HEK293 (cell line): ENCODE data around the gene GMDS.

Experiments used
- CTCF ChIA-PET: fragments of 350-600 bp; formaldehyde crosslinking; extraction: SDS; loops from one replicate; lab custom pipeline; 2021; ENCODE audit warnings: antibody characterized with exemption; lab: Yijun Ruan, JAX
- POLR2A ChIA-PET: fragments of 300-600 bp; formaldehyde crosslinking; extraction: SDS; loops from one replicate; lab custom pipeline; 2020; ENCODE audit warnings: antibody characterized with exemption, inconsistent platforms; lab: Yijun Ruan, JAX
- H3K27ac ChIP-seq: fragments of 200-500 bp; sonication (Bioruptor generic); 2 replicates; pipeline ENCODE4 v1.5.1; 2014; ENCODE audit warnings: low read depth, low read length, control low read depth, inconsistent platforms; ENCODE audit errors: extremely low read depth
- H3K36me3 ChIP-seq, 2 experiments: fragments of 200-500 bp in 1 of 2; sonication (Bioruptor generic) in 1 of 2; 1 replicate in 1 of 2; 2 replicates in 1 of 2; pipeline ENCODE4 v1.5.1; 2014 to 2017; ENCODE audit warnings: inconsistent platforms in 2 of 2, low read length in 2 of 2; ENCODE audit not compliant: control insufficient read depth in 2 of 2, insufficient read depth in 1 of 2
- H3K4me1 ChIP-seq: fragments of 200-500 bp; sonication (Bioruptor generic); 2 replicates; pipeline ENCODE4 v1.5.1; 2014; ENCODE audit warnings: mild to moderate bottlenecking, low read length, inconsistent platforms; ENCODE audit not compliant: control insufficient read depth, insufficient read depth
- H3K4me3 ChIP-seq: 2 replicates; pipeline ENCODE4 v1.5.1; 2011; ENCODE audit warnings: low read depth, mild to moderate bottlenecking, control low read depth, low read length, moderate library complexity
- H3K9me3 ChIP-seq: fragments of 200-500 bp; sonication (Bioruptor generic); 2 replicates; pipeline ENCODE4 v1.5.1; 2014; ENCODE audit warnings: low read depth, low read length, inconsistent platforms; ENCODE audit not compliant: control insufficient read depth, insufficient read depth
- ELK4 ChIP-seq: IDR thresholded peaks from 2 replicates; pipeline ENCODE4 v1.6.1; 2011; ENCODE audit warnings: mild to moderate bottlenecking, low read depth, low read length, borderline replicate concordance
- GLIS1 ChIP-seq: fragments of 450-650 bp; formaldehyde crosslinking; IDR thresholded peaks from 2 replicates; pipeline ENCODE4 v1.5.1; 2016; ENCODE audit warnings: missing biosample characterization, missing genetic modification characterization
- HOXD13 ChIP-seq: sonication (generic); formaldehyde crosslinking; IDR thresholded peaks from 2 replicates; pipeline ENCODE4 v1.8.0; 2022; ENCODE audit warnings: missing genetic modification reagents, borderline replicate concordance
- KLF17 ChIP-seq: fragments of 450-650 bp; formaldehyde crosslinking; IDR thresholded peaks from 2 replicates; pipeline ENCODE4 v1.5.1; 2016; ENCODE audit warnings: missing biosample characterization, missing genetic modification characterization
- KLF8 ChIP-seq: fragments of 450-650 bp; formaldehyde crosslinking; IDR thresholded peaks from 2 replicates; pipeline ENCODE4 v1.5.1; 2016; ENCODE audit warnings: missing biosample characterization, missing genetic modification characterization
- REST ChIP-seq: fragments of 450-650 bp; formaldehyde crosslinking; IDR thresholded peaks from 2 replicates; pipeline ENCODE4 v1.5.1; 2016; ENCODE audit warnings: missing biosample characterization, missing genetic modification characterization
- SCRT2 ChIP-seq: fragments of 450-650 bp; formaldehyde crosslinking; IDR thresholded peaks from 2 replicates; pipeline ENCODE4 v1.5.1; 2016; ENCODE audit warnings: missing biosample characterization, missing genetic modification characterization
- SETDB1 ChIP-seq: IDR thresholded peaks from one replicate; pipeline ENCODE4 v1.6.1; 2017; ENCODE audit warnings: mild to moderate bottlenecking, low read length, moderate library complexity, mixed read lengths; ENCODE audit not compliant: insufficient read length
- WT1 ChIP-seq: fragments of 450-650 bp; formaldehyde crosslinking; IDR thresholded peaks from 2 replicates; pipeline ENCODE4 v1.5.1; 2016; ENCODE audit warnings: missing biosample characterization, missing genetic modification characterization
- ZBTB6 ChIP-seq: fragments of 450-650 bp; formaldehyde crosslinking; IDR thresholded peaks from 2 replicates; pipeline ENCODE4 v1.5.1; 2017; ENCODE audit warnings: missing biosample characterization, missing genetic modification characterization
- ZIC2 ChIP-seq: fragments of 450-650 bp; formaldehyde crosslinking; IDR thresholded peaks from 2 replicates; pipeline ENCODE4 v1.5.1; 2016; ENCODE audit warnings: missing biosample characterization, missing genetic modification characterization
- ZNF211 ChIP-seq: fragments of 450-650 bp; formaldehyde crosslinking; IDR thresholded peaks from 2 replicates; pipeline ENCODE4 v1.5.1; 2016; ENCODE audit warnings: low read depth, missing biosample characterization, missing genetic modification characterization
- ZNF37A ChIP-seq: fragments of 450-650 bp; IDR thresholded peaks from 2 replicates; pipeline ENCODE4 v1.5.1; 2018; ENCODE audit warnings: missing biosample characterization, missing genetic modification characterization
- ZNF426 ChIP-seq: fragments of 450-650 bp; formaldehyde crosslinking; IDR thresholded peaks from 2 replicates; pipeline ENCODE4 v1.5.1; 2017; ENCODE audit warnings: missing biosample characterization, missing genetic modification characterization, mild to moderate bottlenecking, inconsistent platforms, moderate library complexity
- ZNF449 ChIP-seq: fragments of 450-650 bp; formaldehyde crosslinking; IDR thresholded peaks from 2 replicates; pipeline ENCODE4 v1.5.1; 2017; ENCODE audit warnings: missing biosample characterization, mild to moderate bottlenecking, missing genetic modification characterization, moderate library complexity
- ZNF544 ChIP-seq: fragments of 450-650 bp; formaldehyde crosslinking; IDR thresholded peaks from 2 replicates; pipeline ENCODE4 v1.5.0; 2017; ENCODE audit warnings: missing biosample characterization, missing genetic modification characterization
- ZNF548 ChIP-seq: fragments of 450-650 bp; formaldehyde crosslinking; IDR thresholded peaks from 2 replicates; pipeline ENCODE4 v1.5.1; 2016; ENCODE audit warnings: missing biosample characterization, missing genetic modification characterization
- ZNF600 ChIP-seq: fragments of 450-650 bp; formaldehyde crosslinking; IDR thresholded peaks from 2 replicates; pipeline ENCODE4 v1.5.1; 2016; ENCODE audit warnings: missing biosample characterization, missing genetic modification characterization
- ZNF629 ChIP-seq: fragments of 450-650 bp; formaldehyde crosslinking; IDR thresholded peaks from 2 replicates; pipeline ENCODE4 v1.5.1; 2017; ENCODE audit warnings: missing biosample characterization, missing genetic modification characterization
- ZNF76 ChIP-seq: fragments of 450-650 bp; formaldehyde crosslinking; IDR thresholded peaks from 2 replicates; pipeline ENCODE4; 2016; ENCODE audit warnings: low read depth, missing biosample characterization, missing genetic modification characterization, borderline replicate concordance
- ZNF785 ChIP-seq: fragments of 450-650 bp; formaldehyde crosslinking; IDR thresholded peaks from 2 replicates; pipeline ENCODE4 v1.5.1; 2016; ENCODE audit warnings: missing biosample characterization, missing genetic modification characterization
- ZSCAN18 ChIP-seq: fragments of 450-650 bp; formaldehyde crosslinking; IDR thresholded peaks from 2 replicates; pipeline ENCODE4 v1.5.1; 2016; ENCODE audit warnings: missing biosample characterization, missing genetic modification characterization

The GMDS gene

GRCh38 chr6:1639430-1639829, 606.0 kb downstream of the GMDS start (continued):
- TF ChIP-seq REST, result no peak
- TF ChIP-seq ZNF426 (tag by site-specific recombination), result no peak
- TF ChIP-seq ZNF544 (tag by site-specific recombination), result no peak
- no peak for TF ChIP-seq ELK4
- TF ChIP-seq HOXD13, result no peak
- no peak for TF ChIP-seq ZNF629 (tag by site-specific recombination)
- TF ChIP-seq KLF8 (tag by site-specific recombination), result no peak
- TF ChIP-seq ZNF76 (tag by site-specific recombination), result no peak
- TF ChIP-seq, all 188 proteins: peak for 0

- CTCF ChIA-PET, result interaction anchor here (0.8 kb wide), 1 partner anchor 846 kb away, joined by 3 read pairs; no protein-coding TSS in a partner anchor
- POLR2A ChIA-PET, result no interaction called here
- TF ChIP-seq ZIC2 (tag by site-specific recombination), result peak; percentile 87
- peak; percentile 92 for TF ChIP-seq ZNF600
- 0 out of 2 replicates have a peak, but pooled peaks have one; percentile 11 for TF ChIP-seq GLIS1 (tag by site-specific recombination)
- no peak for TF ChIP-seq ZNF37A (tag by site-specific recombination)
- TF ChIP-seq ZNF449 (tag by site-specific recombination), result 0 out of 2 replicates have a peak, but pooled peaks have one; percentile 26
- TF ChIP-seq ZNF548, result peak; percentile 67; the same call in 1 of the 2 replicates
- TF ChIP-seq, all 188 proteins: peak for 5
- peaks cover 4% of the 10 kb centered on the region; the same call in 1 of the 2 replicates for H3K4me1 ChIP-seq
- no peaks in the 10 kb centered on the region for H3K9me3 ChIP-seq
- no peak overlapping the region for H3K27ac ChIP-seq
- H3K4me3 ChIP-seq, result no peak overlapping the region
- H3K36me3 ChIP-seq, result no peaks in the 10 kb centered on the region
Measured at GRCh38 chr6:1636971-1637871, 608.2 kb downstream of the GMDS start.

- Histone ChIP-seq H3K27ac (no peak overlapping the region), H3K4me1 (peaks cover 6% of the 10 kb centered on the region), H3K9me3 (no peaks in the 10 kb centered on the region), H3K4me3 (no peak overlapping the region), H3K36me3 (no peaks in the 10 kb centered on the region)
- CTCF ChIA-PET, result interaction anchor here (0.8 kb wide), 1 partner anchor 847 kb away, joined by 3 read pairs; no protein-coding TSS in a partner anchor
- POLR2A ChIA-PET, result no interaction called here
- TF ChIP-seq ZNF785, result no peak
- no peak for TF ChIP-seq WT1 (tag by site-specific recombination)
- no peak for TF ChIP-seq KLF17
- TF ChIP-seq ZBTB6 (tag by site-specific recombination), result no peak
- no peak for TF ChIP-seq ZNF211 (tag by site-specific recombination)
- no peak for TF ChIP-seq SCRT2 (tag by site-specific recombination)
- no peak for TF ChIP-seq ZSCAN18 (tag by site-specific recombination)
- TF ChIP-seq SETDB1, result no peak
Measured at GRCh38 chr6:1636272-1636825, 609.1 kb downstream of the GMDS start.
